ENCODE data around the gene ANKRD37.
"Not testable (repeated sequence)": the region's sequence is repeated elsewhere in the genome, so short reads cannot be mapped to it uniquely, and the experiment has no call there.

The ANKRD37 gene, protein sequence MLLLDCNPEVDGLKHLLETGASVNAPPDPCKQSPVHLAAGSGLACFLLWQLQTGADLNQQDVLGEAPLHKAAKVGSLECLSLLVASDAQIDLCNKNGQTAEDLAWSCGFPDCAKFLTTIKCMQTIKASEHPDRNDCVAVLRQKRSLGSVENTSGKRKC

DNA sequence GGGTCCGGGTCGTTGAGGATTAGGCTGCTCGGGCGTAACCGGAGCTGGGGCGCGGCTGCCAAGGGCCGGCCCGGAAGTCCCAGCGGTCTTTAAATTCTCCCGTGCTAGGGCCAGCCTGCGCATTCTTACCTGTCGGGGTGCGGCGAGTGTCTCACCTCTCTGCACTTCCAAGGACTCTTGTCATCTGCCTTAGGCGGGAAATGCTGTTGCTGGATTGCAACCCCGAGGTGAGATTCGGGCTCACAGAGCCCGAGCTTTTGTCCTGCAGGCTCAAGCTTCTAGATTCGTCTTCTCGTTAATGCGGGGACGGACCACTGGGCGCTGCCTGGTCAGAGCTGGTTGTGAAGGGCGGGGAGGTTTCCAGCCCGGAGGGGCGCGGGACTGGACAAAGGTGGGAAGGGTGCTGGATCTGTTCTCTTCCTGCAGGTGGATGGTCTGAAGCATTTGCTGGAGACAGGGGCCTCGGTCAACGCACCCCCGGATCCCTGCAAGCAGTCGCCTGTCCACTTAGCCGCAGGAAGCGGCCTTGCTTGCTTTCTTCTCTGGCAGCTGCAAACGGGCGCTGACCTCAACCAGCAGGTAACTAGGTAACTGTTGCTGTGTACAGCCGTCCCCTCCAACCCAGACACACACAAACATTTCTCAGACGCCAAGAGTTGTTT is at the start of gene ANKRD37:
Gene ANKRD37 (plus strand): TSS at position 118 of the 662 bp plus-strand sequence. CDS start 83 bp downstream, at position 201.
- no peak for DNase-seq

GRCh38 chr4:185346975-185347601 is 49.6 kb upstream of the ANKRD37 start:
- DNase-seq, result no peak

DNA sequence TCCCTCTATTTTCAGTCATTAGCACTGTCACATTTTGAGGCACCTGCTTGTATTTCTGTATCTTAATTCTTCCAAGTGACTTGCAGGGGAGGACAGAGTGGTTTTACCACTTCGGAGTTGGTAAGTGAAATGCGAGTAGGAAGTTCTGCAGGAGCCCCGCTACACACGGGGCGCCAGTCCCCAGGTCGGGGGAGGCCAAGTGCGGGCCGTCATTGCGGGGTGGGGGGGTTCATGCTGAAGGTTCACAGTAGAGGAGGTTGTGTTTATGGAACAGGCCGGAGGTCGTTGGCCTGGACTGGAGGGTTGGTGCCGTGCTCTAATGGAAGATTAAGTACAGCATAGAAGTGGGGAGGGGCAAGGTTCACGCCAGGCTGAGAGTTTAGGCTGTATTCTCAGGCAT is 45.0 kb upstream of the ANKRD37 start:
- DNase-seq, result no peak

DNA sequence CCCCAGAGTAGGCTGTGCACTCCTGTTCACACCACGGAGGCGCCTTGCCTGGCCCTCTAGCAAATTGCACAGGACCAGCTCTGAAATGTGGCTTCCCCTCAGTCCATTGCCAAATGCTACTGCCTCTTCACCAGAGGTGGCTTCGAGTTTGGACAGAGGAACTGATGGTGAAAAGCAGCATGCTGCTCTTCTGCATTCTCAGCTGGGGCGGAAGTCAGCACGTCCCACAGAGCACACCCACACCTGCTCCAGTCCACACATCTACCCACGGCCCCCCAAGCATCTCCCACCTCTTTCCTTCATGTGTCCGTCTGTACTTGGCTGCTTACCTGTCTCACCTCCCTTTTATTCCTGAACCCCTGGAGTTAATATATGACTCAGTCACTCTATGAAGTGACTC is 44.4 kb upstream of the ANKRD37 start:
- no peak for DNase-seq

DNA sequence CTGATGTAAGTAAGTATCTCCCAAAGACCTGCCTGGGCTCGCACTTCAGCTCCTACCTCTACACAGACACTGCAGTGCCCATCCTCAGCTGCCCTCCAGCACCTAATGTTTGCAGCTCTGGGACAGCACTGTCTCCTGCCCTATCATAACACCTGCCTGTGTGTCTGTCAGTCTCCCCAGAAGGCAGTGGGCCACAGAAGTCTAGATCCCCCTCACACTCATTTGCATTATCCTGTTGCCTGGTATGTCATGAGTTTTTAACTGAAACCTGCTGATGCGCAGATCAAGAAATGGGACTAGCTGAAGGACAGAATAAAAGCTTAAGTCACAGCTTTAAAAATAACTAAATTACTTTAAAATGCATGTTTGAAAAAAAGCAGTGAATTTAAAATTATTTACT is 43.9 kb upstream of the ANKRD37 start:
- no peak for DNase-seq

DNA sequence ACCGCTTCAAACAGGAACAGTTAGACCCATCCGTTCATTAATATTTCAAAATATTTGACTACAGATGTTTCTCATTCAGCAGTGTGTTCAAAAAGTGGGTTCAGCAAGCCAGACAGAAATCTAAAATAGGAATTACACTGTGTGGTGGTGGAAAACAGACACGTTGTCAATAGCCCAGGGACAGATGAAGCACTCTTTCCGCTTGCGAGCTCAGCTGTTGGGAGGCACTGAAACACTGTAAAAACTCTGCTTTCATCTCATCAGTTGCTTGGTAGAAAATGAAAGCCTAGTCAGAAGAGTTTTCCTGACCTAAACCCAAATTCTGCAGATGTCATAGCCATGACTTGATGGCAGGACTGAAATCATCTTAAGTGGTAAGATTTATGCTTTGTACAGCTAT is 39.4 kb upstream of the ANKRD37 start:
- no peak for DNase-seq

- DNase-seq, result no peak
Observed at GRCh38 chr4:185357733-185358440, 38.8 kb upstream of the ANKRD37 start.

GRCh38 chr4:185358514-185358913 is 38.1 kb upstream of the ANKRD37 start:
- no peak for DNase-seq

GRCh38 chr4:185358959-185359358 is 37.7 kb upstream of the ANKRD37 start:
- DNase-seq, result no peak

DNA sequence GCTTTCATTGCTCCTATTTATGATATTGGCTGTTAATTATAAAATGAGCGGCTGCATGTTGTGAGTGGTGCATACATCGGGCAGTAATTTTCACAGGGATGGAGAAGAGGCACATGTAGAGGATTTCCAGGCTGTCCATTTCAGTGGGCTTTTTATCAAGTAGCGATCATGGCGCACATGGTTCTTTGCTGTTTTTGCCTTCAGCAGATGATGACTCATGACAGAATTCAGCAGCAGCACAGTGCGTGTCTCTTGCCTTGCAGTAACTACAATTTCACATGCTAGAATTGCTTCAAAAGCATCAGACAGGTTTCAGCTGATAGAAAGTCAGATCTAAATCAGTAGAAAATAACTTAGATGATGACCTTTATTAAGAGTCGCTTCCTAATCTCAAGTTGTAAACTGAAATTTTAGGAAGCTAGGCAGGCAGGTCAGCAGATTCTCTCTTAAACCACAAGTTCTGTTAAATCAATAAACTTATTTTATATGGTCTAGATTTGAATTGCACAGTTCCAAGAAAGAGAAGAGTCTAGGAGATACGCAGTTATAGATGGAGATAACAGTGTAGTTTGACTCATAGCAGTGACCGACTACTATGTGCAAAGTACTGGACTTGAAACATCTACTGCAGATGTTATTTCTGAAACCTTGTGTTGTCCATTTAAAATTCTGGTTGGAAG is 36.7 kb upstream of the ANKRD37 start:
- DNase-seq, result no peak

- DNase-seq, result no peak
Observed at GRCh38 chr4:185361872-185362271, 34.8 kb upstream of the ANKRD37 start.

GRCh38 chr4:185362570-185362969 is 34.1 kb upstream of the ANKRD37 start:
- not testable (repeated sequence) for DNase-seq

- no peak for DNase-seq
Observed at GRCh38 chr4:185363251-185363650, 33.4 kb upstream of the ANKRD37 start.

DNA sequence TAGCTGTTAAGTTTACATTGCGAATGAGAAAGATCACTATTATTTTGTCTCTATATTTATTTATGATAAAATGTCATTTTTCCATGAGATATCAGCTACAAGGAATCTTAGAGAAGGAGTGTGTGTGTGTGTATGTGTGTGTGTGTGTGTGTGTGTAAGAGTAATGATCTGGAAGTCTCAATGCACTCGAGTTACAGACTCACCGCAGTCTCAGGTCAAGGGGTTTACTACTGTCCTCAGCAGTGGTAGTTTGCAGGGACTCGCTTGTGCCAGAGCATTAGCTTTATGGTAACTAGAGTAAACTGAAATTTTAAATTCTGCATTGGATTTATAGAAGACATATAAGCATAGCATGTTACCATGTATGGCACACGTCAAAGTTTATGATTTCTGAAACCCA is 31.8 kb upstream of the ANKRD37 start:
- no peak for DNase-seq

DNA sequence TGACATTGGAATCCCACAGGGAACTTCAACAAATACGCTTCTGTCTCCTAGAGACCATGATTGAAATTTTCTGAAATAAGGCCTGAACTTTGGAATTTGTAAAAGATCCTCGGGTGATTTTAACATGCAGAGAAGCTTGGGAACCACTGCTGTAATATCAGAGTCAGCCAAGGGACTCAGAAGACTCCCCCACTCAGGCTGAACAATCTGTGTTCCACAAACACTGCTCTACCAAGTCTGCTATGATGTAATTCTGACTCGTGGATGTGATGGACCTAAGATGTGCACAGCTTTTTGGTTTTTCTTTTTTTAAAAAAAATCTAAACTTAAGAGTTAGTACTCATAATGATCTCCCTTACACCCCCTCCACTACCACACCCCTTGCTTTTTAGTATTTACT is 26.9 kb upstream of the ANKRD37 start:
- no peak for DNase-seq

- DNase-seq, result no peak
Observed at GRCh38 chr4:185370268-185370949, 26.2 kb upstream of the ANKRD37 start.

DNA sequence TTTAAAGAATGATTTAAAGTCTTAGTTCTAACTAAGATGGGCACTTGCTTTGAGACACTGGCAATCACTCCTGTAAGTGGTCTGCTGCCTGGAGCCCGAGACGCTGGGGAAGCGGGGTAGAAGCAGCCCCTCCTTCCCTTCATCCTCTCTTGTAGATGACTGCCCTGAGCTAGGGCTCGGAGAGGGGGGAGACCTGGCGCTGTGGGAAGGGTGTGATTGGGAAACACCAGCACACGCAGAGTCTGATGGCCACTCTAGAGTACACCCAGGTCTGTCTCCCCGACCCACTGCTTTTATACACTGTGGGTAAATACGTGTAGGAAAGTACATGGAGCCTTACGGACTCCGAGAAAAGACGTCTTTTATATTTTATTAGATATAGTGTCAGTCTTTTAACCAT is 24.9 kb upstream of the ANKRD37 start:
- no peak for DNase-seq

GRCh38 chr4:185374027-185374426 is 22.6 kb upstream of the ANKRD37 start:
- DNase-seq, result no peak

GRCh38 chr4:185374573-185374972 is 22.1 kb upstream of the ANKRD37 start:
- no peak for DNase-seq

DNA sequence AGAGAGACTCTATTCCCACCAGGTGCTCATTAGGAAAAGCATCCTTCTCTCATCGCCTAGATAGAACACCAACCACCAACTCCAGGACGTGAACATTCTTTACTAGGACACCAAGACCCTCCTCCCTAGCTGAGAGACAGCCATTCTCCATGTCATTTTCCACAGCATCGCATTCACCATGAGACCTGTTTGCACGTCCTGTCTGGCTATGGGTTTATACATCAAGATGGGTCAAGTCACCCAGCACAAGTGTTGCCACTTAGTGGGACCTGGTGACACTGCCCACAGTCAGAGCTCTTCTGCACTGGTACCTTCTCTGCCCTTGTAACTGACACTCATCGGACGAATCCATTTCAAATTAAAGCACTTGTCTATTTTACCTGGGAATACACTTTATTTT is 18.4 kb upstream of the ANKRD37 start:
- DNase-seq, result no peak

DNA sequence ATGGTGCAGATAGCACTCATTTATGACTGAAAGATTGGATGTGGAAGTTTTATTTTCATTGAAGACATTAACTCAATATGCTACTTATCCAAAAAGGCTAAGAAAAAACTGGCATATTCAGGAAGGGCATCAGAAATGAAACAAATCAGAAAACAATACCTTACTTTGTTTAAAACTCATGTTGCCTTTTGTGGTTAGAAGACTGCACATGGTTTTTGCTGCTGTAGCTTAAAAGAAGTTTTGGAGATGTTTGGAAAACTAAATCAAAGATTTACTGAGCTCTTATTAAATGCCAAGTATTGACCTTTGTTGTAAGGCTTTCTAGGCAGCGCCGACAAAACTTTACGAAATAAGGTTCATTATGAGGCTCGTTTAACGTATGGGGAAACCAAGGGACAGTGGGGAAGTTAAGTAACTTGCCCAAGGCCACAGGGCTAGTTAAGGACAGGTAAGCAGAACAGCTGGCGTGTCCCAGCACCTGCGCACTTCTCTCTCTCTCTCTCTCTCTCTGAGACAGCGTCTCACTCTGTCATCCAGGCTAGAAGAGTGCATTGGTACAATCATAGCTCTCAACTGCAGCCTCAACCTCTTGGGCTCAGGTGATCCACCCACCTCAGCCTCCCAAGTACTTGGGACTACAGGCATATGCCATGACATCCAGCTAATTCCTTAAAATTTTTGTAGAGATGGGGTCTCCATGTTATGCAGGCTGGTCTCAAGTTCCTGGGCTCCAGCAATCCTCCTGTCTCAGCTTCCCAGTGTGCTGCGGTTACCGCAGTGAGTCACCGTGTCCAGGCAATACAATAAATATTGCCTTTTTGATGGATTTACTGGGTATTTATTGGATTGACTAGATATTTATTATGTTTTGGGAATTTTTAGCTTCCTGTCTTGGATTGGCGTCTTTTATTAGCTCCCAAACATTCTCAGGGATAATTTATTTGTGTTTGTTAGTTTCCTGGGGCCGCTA is 17.0 kb upstream of the ANKRD37 start:
- DNase-seq, result no peak
